ENCODE measurements around the gene CCDC30. TPM values are rescaled to one million over a fixed set of nuclear protein-coding genes. Genes with fewer than 3 reads are reported as not detected.

CCDC30 gene
- total and polyA plus RNA-seq, 9 of the 15 experiments (the other 6 are each of a cell fraction or from before 2014, with no cell fraction given) = 0.05 to 0.91 (median 0.24) TPM

DNA sequence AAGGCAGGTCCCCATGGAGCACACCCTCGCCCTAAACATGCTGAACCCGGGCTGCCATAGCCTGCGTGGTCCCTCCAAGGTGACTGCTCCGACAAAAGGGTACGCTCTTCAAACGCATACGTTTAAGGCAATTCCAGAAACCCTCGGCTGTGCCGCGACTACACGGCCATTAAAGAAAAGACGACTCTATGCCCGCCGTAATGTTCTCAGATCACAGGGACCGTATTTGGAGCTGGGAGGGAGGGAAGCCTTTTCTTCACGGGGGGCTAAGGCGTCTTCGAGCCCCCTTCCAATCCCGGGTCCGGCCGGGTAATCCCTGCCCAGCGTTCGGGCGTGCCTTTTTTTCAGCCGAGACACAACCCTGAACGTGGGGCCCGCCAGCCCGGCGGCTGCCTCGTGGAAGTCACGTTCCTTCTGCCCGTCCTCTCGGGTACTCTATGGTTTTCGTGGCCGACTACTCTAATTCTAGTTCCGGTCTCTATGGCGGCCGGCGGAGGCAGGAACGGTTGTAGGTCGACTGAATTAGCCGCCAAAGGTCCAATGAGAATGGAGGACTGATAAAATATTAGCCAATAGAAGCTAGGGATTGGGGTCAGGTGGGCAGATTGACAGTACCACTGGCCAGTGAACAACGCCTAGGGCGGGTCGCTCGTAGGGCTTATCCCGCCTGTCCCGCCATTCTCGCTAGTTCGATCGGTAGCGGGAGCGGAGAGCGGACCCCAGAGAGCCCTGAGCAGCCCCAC, 218.8 kb downstream of the CCDC30 start, which contains the start of gene YBX1 (continued):
- no peak for TF ChIP-seq FOXA3 (CRISPR knock-in tag; conservative IDR thresholded peaks at IDR 0.05 in 1 of 2, IDR thresholded peaks at IDR 0.05 in 1 of 2)
- TF ChIP-seq, protein P1, sequence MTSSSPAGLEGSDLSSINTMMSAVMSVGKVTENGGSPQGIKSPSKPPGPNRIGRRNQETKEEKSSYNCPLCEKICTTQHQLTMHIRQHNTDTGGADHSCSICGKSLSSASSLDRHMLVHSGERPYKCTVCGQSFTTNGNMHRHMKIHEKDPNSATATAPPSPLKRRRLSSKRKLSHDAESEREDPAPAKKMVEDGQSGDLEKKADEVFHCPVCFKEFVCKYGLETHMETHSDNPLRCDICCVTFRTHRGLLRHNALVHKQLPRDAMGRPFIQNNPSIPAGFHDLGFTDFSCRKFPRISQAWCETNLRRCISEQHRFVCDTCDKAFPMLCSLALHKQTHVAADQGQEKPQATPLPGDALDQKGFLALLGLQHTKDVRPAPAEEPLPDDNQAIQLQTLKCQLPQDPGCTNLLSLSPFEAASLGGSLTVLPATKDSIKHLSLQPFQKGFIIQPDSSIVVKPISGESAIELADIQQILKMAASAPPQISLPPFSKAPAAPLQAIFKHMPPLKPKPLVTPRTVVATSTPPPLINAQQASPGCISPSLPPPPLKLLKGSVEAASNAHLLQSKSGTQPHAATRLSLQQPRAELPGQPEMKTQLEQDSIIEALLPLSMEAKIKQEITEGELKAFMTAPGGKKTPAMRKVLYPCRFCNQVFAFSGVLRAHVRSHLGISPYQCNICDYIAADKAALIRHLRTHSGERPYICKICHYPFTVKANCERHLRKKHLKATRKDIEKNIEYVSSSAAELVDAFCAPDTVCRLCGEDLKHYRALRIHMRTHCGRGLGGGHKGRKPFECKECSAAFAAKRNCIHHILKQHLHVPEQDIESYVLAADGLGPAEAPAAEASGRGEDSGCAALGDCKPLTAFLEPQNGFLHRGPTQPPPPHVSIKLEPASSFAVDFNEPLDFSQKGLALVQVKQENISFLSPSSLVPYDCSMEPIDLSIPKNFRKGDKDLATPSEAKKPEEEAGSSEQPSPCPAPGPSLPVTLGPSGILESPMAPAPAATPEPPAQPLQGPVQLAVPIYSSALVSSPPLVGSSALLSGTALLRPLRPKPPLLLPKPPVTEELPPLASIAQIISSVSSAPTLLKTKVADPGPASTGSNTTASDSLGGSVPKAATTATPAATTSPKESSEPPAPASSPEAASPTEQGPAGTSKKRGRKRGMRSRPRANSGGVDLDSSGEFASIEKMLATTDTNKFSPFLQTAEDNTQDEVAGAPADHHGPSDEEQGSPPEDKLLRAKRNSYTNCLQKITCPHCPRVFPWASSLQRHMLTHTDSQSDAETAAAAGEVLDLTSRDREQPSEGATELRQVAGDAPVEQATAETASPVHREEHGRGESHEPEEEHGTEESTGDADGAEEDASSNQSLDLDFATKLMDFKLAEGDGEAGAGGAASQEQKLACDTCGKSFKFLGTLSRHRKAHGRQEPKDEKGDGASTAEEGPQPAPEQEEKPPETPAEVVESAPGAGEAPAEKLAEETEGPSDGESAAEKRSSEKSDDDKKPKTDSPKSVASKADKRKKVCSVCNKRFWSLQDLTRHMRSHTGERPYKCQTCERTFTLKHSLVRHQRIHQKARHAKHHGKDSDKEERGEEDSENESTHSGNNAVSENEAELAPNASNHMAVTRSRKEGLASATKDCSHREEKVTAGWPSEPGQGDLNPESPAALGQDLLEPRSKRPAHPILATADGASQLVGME (CRISPR knock-in tag; IDR thresholded peaks at IDR 0.05) = no peak
- TF ChIP-seq, protein P2, sequence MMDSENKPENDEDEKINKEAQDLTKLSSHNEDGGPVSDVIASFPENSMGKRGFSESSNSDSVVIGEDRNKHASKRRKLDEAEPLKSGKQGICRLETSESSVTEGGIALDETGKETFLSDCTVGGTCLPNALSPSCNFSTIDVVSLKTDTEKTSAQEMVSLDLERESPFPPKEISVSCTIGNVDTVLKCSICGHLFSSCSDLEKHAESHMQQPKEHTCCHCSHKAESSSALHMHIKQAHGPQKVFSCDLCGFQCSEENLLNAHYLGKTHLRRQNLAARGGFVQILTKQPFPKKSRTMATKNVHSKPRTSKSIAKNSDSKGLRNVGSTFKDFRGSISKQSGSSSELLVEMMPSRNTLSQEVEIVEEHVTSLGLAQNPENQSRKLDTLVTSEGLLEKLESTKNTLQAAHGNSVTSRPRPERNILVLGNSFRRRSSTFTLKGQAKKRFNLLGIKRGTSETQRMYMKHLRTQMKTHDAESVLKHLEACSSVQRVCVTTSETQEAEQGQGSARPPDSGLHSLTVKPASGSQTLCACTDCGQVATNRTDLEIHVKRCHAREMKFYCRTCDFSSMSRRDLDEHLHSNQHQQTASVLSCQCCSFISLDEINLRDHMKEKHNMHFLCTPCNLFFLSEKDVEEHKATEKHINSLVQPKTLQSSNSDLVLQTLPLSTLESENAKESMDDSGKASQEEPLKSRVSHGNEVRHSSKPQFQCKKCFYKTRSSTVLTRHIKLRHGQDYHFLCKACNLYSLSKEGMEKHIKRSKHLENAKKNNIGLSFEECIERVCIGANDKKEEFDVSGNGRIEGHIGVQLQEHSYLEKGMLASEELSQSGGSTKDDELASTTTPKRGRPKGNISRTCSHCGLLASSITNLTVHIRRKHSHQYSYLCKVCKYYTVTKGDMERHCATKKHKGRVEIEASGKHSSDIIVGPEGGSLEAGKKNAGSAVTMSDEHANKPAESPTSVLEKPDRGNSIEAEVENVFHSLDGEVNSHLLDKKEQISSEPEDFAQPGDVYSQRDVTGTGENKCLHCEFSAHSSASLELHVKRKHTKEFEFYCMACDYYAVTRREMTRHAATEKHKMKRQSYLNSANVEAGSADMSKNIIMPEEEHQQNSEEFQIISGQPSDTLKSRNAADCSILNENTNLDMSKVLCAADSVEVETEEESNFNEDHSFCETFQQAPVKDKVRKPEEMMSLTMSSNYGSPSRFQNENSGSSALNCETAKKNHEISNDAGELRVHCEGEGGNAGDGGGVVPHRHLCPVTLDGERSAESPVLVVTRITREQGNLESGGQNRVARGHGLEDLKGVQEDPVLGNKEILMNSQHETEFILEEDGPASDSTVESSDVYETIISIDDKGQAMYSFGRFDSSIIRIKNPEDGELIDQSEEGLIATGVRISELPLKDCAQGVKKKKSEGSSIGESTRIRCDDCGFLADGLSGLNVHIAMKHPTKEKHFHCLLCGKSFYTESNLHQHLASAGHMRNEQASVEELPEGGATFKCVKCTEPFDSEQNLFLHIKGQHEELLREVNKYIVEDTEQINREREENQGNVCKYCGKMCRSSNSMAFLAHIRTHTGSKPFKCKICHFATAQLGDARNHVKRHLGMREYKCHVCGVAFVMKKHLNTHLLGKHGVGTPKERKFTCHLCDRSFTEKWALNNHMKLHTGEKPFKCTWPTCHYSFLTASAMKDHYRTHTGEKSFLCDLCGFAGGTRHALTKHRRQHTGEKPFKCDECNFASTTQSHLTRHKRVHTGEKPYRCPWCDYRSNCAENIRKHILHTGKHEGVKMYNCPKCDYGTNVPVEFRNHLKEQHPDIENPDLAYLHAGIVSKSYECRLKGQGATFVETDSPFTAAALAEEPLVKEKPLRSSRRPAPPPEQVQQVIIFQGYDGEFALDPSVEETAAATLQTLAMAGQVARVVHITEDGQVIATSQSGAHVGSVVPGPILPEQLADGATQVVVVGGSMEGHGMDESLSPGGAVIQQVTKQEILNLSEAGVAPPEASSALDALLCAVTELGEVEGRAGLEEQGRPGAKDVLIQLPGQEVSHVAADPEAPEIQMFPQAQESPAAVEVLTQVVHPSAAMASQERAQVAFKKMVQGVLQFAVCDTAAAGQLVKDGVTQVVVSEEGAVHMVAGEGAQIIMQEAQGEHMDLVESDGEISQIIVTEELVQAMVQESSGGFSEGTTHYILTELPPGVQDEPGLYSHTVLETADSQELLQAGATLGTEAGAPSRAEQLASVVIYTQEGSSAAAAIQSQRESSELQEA (IDR thresholded peaks at IDR 0.05; ENCODE audit: low read depth) = peak; percentile 69
- no peak for TF ChIP-seq MCM7 (IDR thresholded peaks at IDR 0.05)
- TF ChIP-seq NR2C2 (CRISPR knock-in tag; IDR thresholded peaks at IDR 0.05) = 0 out of 2 replicates have a peak, but pooled peaks have one; percentile 11
- TF ChIP-seq NR2C2 (tag; IDR thresholded peaks at IDR 0.05) = peak; percentile 79
- peak; percentile 71; the same call in 1 of the 2 replicates for TF ChIP-seq CREM (IDR thresholded peaks at IDR 0.05; ENCODE audit: low read depth)
- peak; percentile 64; the same call in 1 of the 2 replicates for TF ChIP-seq DIDO1 (tag; IDR thresholded peaks at IDR 0.05; ENCODE audit: low read depth)
- no peak for TF ChIP-seq ETV6 (IDR thresholded peaks at IDR 0.05; ENCODE audit: borderline replicate concordance in 1 of 2, low read depth in 2 of 2, low read length in 1 of 2)
- TF ChIP-seq ETV6 (CRISPR knock-in tag; IDR thresholded peaks at IDR 0.05; ENCODE audit: borderline replicate concordance) = no peak
- no peak for TF ChIP-seq MCM5 (IDR thresholded peaks at IDR 0.05; ENCODE audit: low read depth)
- peak; percentile 93 for TF ChIP-seq SNIP1 (IDR thresholded peaks at IDR 0.05; ENCODE audit: low read depth)
